Activated CD4-positive, alpha-beta T cell treated with anti-CD3 and anti-CD28 coated beads, Interleukin-2, Interleukin-4, amounts not matched to agents 100 ng/mL and 50 ng/mL, durations not matched to agents 16 hours and 8 hours (primary cell): ENCODE data around the gene ABTB2.
"Not testable (repeated sequence)": the region's sequence is repeated elsewhere in the genome, so short reads cannot be mapped to it uniquely, and the experiment has no call there.

Source experiments
- DNase-seq: peaks from one replicate; pipeline ENCODE4 v3.0.0-alpha.2; 2020; ENCODE audit warnings: low spot score

The ABTB2 gene

GRCh38 chr11:34262531-34263081, 95.2 kb downstream of the ABTB2 start:
- no peak for DNase-seq

- no peak for DNase-seq
These were observed 96.0 kb downstream of the ABTB2 start for GRCh38 chr11:34261820-34262219.

DNA sequence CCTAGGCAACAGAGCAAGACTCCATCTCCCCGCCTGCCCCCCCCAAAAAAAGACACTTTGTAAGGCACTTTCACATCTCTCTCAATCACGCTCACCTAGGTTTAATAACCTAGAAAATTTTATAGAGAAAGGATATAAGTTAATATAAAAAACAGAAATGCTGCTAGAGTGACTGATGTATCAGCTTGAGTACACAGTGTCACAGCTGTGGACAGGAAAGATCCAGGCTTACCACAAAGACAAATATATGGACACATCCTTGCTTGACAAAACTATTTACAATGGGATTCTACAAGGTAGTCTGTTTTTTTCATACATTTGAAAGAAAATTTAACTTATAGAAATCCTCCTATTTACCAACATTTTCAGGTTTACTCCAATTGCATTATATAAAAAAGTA, 96.7 kb downstream of the ABTB2 start:
- DNase-seq, result no peak

DNA sequence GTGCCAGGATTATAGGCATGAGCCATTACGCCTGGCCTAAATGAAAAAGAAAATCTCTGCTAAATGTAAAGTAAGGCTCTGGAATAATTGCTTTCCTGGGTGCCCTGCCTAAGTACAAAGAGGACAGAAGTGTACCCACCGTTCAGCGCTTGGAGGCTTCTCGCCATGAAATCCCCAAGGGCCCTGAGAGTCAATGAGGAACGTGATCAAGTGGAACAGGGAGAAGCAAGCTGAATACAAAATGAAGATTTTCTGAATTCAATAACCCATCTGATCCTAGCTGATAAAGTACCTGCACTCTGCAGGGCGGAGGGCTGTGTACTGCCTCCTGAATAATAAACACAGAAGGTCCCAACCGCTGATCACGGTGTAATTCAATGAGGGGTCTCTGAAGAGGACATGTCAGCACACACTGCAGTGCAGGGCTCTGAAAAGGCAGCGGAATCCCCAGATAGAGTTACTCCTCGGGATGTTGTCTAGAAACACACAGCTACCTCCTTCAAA, 97.7 kb downstream of the ABTB2 start:
- no peak for DNase-seq

- DNase-seq, result no peak
These were observed 98.7 kb downstream of the ABTB2 start for GRCh38 chr11:34259087-34259486.

- DNase-seq, result no peak
These were observed 101.2 kb downstream of the ABTB2 start for GRCh38 chr11:34256626-34257025.

GRCh38 chr11:34256150-34256549, 101.7 kb downstream of the ABTB2 start:
- DNase-seq, result no peak

- DNase-seq, result no peak
These were observed 102.7 kb downstream of the ABTB2 start for GRCh38 chr11:34255101-34255500.

DNA sequence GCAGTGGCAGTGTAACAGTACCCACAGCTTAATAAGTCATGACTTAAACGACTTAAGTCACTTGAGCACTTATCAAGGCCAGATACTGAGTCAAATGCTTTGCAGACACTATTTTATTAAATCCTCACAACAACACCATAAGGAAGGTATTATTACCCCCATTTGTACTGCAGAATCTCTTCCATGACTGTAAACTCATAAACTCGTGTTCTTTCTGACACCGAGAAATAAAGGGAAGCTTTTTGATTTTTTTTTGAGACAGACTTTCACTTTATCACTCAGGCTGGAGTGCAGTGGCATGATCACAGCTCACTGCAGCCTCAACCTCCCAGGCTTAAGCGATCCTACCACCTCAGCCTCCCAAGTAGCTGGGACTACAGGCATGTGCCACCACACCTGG, 103.8 kb downstream of the ABTB2 start:
- DNase-seq, result no peak

- DNase-seq, result no peak
These were observed 105.2 kb downstream of the ABTB2 start for GRCh38 chr11:34252651-34253050.

DNA sequence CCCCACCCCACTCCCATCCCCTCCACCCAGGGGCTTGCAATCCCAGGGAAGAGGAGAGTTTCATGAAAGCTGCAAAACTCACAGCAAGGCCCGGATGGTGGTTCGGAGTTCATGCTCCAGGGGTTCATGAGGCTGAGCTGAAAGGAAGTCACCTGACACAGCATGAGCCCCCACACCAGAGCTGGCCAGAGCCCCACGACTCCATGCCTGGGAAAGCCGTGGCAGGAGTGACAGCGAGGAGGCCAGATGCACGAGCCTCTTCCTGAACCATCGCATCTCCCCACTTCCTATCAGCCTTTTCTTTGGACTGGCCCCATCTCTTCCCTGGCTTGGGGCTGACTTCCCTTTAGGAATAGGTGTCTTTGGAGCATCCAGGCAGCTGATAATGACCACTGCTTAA, 105.8 kb downstream of the ABTB2 start:
- DNase-seq, result no peak

DNA sequence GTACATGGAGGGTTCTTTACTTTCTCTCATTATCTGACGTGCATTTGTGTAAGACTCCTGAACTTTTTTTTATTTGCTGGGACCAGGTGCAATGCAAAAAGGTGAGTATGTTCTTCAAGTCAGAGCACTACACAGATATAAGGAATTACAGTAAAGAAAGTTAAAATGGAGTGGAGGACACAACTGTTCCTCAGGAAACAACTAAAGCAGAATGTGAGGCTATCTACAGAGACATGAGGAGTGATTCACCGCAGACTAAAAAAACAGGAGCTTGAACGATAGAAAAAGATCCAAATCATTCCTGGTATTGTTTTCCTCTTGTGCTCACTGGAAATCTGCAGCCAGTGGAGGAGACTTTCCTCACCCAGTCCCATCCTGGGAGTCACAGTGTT, 106.2 kb downstream of the ABTB2 start:
- no peak for DNase-seq

GRCh38 chr11:34250732-34251588, 106.8 kb downstream of the ABTB2 start:
- peak; percentile 38 for DNase-seq

- no peak for DNase-seq
These were observed 107.6 kb downstream of the ABTB2 start for GRCh38 chr11:34250211-34250610.

DNA sequence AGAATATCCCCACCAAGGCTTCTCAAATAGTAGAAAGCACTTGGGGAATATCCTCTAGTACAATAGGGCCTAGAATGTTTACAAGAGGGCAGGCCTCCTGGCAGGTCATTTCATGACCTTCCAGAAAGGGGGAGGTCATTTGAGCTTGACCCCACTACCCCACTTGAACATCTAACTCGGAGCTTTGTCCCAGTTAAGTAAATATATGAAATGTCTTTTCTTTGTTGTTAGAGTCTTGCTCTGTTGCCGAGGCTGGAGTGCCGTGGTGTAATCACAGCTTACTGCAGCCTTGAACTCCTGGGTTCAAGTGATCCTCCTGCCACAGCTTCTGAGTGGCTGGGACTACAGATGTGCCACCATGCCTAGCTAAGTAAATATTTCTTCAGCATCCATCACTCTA, 108.4 kb downstream of the ABTB2 start:
- no peak for DNase-seq

- not testable (repeated sequence) for DNase-seq
These were observed 111.3 kb downstream of the ABTB2 start for GRCh38 chr11:34246511-34246910.

DNA sequence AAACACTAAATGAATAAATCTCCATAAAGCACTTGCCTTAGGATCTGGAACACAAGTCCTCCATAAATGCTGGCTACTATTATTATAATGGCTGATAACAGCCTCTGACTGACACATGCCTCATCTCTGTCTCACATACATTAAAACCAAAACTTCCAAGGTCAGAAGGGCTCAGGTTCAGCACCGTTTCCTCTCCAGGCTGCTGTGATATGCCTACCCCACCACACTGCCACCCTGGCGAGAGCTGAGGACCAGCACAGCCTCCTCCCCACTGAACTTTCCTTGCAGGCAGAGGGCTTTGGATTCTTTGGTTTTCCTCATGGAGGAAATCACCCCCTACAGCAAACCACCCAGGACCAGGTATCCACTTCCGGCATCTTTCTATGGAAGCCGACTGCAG, 112.8 kb downstream of the ABTB2 start:
- peak; percentile 53 for DNase-seq

GRCh38 chr11:34243600-34244464, 114.0 kb downstream of the ABTB2 start:
- DNase-seq, result peak; percentile 84

DNA sequence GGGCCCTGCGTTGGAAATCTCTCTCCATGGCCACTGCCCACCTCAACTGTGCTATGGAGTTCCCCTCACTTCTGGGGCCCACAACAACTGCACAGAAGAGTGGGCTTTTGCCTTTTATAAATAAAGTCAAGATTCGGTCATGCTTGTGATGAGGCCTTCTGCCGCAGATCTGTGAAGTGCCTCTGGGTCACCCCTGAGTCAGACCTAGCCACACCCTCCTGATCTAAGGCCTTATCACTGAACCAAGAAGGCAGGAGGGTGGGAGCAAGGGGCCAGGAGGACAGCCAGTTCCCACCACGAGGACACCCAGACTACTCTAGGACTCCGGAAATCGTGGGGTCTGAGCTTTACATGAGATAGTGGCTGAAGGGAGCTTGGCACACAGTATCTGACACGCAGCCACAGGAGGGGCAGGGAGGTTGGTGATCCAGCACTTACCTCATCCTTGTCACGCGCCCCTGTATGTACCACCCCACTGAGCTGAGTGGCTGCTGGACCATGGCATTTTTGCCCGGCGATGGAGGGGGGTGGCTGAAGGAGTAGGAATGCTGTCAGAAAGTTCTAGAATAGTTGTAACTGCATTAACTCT, 115.7 kb downstream of the ABTB2 start:
- DNase-seq, result no peak

DNA sequence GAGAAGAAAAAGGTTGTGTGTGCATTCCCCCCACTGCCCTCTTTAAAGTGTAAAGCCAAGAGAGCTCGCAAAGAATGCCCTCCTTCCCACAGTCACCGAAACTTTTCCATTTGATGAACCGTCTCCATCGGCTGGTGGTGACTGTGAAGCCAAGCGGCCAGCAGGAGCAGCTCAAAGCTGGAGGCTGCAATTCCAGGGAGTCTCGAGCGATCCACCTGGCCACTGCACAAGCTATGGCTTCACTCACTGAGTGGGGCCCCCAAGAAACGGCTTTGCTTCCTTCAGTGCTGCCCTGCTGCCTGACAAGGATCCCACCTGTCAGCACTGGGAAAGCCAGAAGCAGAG, 117.7 kb downstream of the ABTB2 start:
- DNase-seq, result no peak

DNA sequence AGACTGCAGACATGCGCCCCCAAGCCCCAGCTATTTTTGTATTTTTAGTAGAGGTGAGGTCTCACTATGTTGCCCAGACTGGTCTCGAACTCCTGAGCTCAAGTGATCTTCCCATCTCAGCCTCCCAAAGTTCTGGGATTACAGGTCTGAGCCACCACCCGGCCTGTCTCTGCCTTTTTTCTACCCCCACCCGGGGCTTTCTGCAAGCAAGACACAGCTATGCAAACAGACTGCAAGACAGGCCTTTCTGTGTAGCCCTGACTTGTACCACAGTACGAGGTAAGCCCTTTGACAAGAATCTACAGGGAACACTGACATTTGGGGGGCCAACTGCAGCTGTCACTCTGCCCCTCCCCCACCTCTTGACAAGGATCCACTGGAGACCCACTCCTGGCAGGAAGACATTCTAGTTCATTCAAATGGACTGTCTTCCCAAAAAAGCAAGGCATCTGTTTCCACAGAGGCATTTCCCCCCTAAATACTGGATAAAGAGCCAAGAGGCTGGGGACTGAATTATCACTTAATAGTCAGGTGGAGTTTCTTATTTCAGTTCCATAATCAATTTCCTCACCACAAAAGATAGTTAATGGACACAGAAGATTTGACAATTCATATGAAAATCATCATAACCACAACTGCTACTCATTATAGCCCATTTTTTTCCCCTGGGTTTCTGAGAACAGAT, 118.2 kb downstream of the ABTB2 start:
- no peak for DNase-seq

GRCh38 chr11:34238966-34239365, 118.8 kb downstream of the ABTB2 start:
- no peak for DNase-seq
